ENCODE data around the gene SIPA1L3. TPM values are rescaled to one million over a fixed set of nuclear protein-coding genes. Genes with fewer than 3 reads are reported as not detected.

SIPA1L3 gene
- total and polyA plus RNA-seq, 10 of the 15 experiments (the other 5 are each of a cell fraction or from before 2014, with no cell fraction given) = 0.24 to 66.2 (median 19.1) TPM

- no peak for TF ChIP-seq CUX1 (IDR thresholded peaks at IDR 0.05; ENCODE audit: insufficient replicate concordance, low read depth, low read length)
- no peak for TF ChIP-seq PAX8 (IDR thresholded peaks at IDR 0.05)
- TF ChIP-seq BACH1 (IDR thresholded peaks at IDR 0.05; ENCODE audit: borderline replicate concordance) = no peak
- no peak for TF ChIP-seq NRF1 (conservative IDR thresholded peaks at IDR 0.05; ENCODE audit: low read depth, low read length)
- TF ChIP-seq NFYB (IDR thresholded peaks at IDR 0.05; ENCODE audit: insufficient read depth, low read depth, low read length) = no peak
- TF ChIP-seq KLF5 (IDR thresholded peaks at IDR 0.05; ENCODE audit: partially characterized antibody) = no peak
- no peak for TF ChIP-seq LARP7 (IDR thresholded peaks at IDR 0.05)
- no peak for TF ChIP-seq SUPT20H (IDR thresholded peaks at IDR 0.05; ENCODE audit: borderline replicate concordance, control insufficient read depth, low read depth, low read length)
Observed at GRCh38 chr19:38101723-38102122, 194.7 kb downstream of the SIPA1L3 start (continued).

GRCh38 chr19:38105574-38105973, 198.6 kb downstream of the SIPA1L3 start:
- Histone ChIP-seq H2AFZ (ENCODE audit: control insufficient read depth, low read depth, low read length) (no peak overlapping the region), H3K9ac (ENCODE audit: control insufficient read depth, insufficient read depth, low read length) (no peak overlapping the region), H3K4me1 (ENCODE audit: control insufficient read depth, insufficient read depth, low read length) (no peaks in the 10 kb centered on the region), H3K27ac (ENCODE audit: control insufficient read depth, insufficient read depth) (no peak overlapping the region), H3K4me3 (no peak overlapping the region), H4K20me1 (ENCODE audit: control insufficient read depth, insufficient read depth) (no peaks in the 10 kb centered on the region), H3K79me2 (ENCODE audit: control insufficient read depth, insufficient read depth, low read length) (no peaks in the 10 kb centered on the region), H3K27me3 (replicated peaks in 1 of 2; ENCODE audit: control insufficient read depth in 2 of 2, insufficient read depth in 2 of 2, low read length in 1 of 2) (no peaks in the 10 kb centered on the region), H3K9me3 (replicated peaks; ENCODE audit: control insufficient read depth, insufficient read depth, low read length) (no peaks in the 10 kb centered on the region), H3K4me2 (ENCODE audit: control insufficient read depth, insufficient read depth) (no peak overlapping the region), H3K36me3 (ENCODE audit: control insufficient read depth in 2 of 2, insufficient read depth in 2 of 2, low read length in 1 of 2) (peaks cover 21 to 39% of the 10 kb centered on the region in 2 experiments)
- no peak for FAIRE-seq
- in situ Hi-C loops (cut with MboI) (no loop called here), intact Hi-C loops (cut with micrococcal nuclease; ENCODE audit: unreplicated experiment) (no loop called here)
- ChIA-PET RAD21 (ENCODE audit: unreplicated experiment) (no interaction called here), SMC1A (ENCODE audit: uncharacterized antibody, unreplicated experiment) (no interaction called here), CTCF (no interaction called here), POLR2A (no interaction called here)
- DNase-seq (ENCODE audit: low read depth, low spot score) = no peak
- no peak for ATAC-seq
- BruUV-seq (replicated peaks) = no TSS peak
- 100% methylated on average over 4 of the region's 4 CpGs for WGBS (ENCODE audit: insufficient coverage, insufficient replicate concordance, low lambda C conversion rate, missing lambda C conversion rate)
- TF ChIP-seq BCL11A (IDR thresholded peaks at IDR 0.05; ENCODE audit: low read depth, low read length) (no peak), NFYA (IDR thresholded peaks at IDR 0.05; ENCODE audit: borderline replicate concordance, low read depth, low read length) (no peak), SUPT20H (IDR thresholded peaks at IDR 0.05; ENCODE audit: borderline replicate concordance, control insufficient read depth, low read depth, low read length) (no peak), CBX3 (IDR thresholded peaks at IDR 0.05; ENCODE audit: borderline replicate concordance, low read depth) (no peak), ASH2L (IDR thresholded peaks at IDR 0.05; ENCODE audit: borderline replicate concordance, low read depth) (no peak), MYB (IDR thresholded peaks at IDR 0.05; ENCODE audit: borderline replicate concordance, low read depth, low read length) (no peak)
- TF ChIP-seq, protein P1, sequence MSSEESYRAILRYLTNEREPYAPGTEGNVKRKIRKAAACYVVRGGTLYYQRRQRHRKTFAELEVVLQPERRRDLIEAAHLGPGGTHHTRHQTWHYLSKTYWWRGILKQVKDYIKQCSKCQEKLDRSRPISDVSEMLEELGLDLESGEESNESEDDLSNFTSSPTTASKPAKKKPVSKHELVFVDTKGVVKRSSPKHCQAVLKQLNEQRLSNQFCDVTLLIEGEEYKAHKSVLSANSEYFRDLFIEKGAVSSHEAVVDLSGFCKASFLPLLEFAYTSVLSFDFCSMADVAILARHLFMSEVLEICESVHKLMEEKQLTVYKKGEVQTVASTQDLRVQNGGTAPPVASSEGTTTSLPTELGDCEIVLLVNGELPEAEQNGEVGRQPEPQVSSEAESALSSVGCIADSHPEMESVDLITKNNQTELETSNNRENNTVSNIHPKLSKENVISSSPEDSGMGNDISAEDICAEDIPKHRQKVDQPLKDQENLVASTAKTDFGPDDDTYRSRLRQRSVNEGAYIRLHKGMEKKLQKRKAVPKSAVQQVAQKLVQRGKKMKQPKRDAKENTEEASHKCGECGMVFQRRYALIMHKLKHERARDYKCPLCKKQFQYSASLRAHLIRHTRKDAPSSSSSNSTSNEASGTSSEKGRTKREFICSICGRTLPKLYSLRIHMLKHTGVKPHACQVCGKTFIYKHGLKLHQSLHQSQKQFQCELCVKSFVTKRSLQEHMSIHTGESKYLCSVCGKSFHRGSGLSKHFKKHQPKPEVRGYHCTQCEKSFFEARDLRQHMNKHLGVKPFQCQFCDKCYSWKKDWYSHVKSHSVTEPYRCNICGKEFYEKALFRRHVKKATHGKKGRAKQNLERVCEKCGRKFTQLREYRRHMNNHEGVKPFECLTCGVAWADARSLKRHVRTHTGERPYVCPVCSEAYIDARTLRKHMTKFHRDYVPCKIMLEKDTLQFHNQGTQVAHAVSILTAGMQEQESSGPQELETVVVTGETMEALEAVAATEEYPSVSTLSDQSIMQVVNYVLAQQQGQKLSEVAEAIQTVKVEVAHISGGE (CRISPR knock-in tag; IDR thresholded peaks at IDR 0.05) = no peak

Measured in GM12878 (cell line).